Measurements from ENCODE around the gene SMIM35. TPM values are rescaled to one million over a fixed set of nuclear protein-coding genes. Genes with fewer than 3 reads are reported as not detected.

The SMIM35 gene
- total and polyA plus RNA-seq, 9 donors = under 0.01 to 0.47 (median 0.08) TPM

DNA sequence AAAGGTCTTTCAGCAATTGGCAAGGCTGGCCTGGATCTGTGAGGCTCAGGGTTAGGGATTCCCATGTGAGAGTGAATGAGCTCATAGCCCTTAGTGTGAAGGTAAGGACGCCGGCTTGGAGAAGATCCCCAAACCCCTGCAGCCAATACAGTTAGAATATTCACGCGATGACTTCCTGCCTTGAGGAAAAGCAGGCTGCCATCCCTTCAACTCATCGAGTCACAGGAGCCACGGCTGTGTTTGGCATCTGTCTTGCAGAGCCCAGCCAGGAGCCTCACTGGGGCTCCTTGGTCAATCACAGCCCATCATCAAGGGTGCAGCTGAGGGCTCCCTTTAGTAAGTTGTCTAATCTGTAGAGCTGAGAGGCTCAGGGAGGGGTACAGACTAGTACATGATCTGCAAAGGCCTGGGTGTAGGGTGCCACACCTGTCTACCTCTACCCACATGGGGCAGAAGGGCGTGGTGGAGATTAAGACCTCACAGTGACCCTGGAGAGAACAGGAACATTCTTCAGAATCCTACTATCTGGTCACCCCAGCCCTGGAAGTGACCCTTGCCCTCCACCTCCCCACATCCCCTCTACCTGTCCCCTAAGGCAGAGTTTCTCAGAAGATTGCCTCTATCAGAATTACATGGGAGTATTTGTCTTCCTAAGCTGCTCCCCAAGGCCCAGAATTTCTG is 82.1 kb downstream of the SMIM35 start:
- no peaks in the 10 kb centered on the region for H3K36me3 ChIP-seq (ENCODE audit: control insufficient read depth, insufficient read depth, low read length)
- no peak overlapping the region for H3K4me3 ChIP-seq (ENCODE audit: low read length)
- DNase-seq = no peak
- H3K27ac ChIP-seq (ENCODE audit: low read length) = no peak overlapping the region
- no peaks in the 10 kb centered on the region for H3K27me3 ChIP-seq (ENCODE audit: control insufficient read depth, insufficient read depth, low read length)
- 88% methylated on average over 5 of the region's 7 CpGs for WGBS (ENCODE audit: insufficient coverage)
- H3K4me1 ChIP-seq (ENCODE audit: control insufficient read depth, insufficient read depth, low read length) = peaks cover 21% of the 10 kb centered on the region
- no peaks in the 10 kb centered on the region for H3K9me3 ChIP-seq (replicated peaks; ENCODE audit: control insufficient read depth, low read depth, low read length)

DNA sequence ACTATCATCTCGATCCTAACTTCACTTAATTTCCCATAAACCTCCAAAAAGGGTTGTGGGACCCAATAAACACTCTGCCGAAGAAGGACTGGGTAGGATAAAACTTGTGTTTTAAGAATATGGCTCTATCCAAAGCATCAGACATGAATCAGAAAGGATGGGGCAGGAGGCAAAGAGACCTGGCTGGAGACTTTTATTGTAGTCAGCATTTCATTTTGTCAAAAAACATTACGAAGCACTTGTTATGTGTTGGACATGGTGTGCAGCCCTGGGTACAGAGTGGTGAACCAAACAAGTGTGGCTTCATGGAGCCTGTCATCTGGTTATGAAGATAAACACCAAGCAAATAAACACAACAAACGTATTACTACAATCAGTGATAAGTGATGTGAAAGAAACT is 83.3 kb downstream of the SMIM35 start:
- peak overlapping the region; percentile 80 for H3K27ac ChIP-seq (ENCODE audit: low read length)
- H3K9me3 ChIP-seq (replicated peaks; ENCODE audit: control insufficient read depth, low read depth, low read length) = no peaks in the 10 kb centered on the region
- H3K4me3 ChIP-seq (ENCODE audit: low read length) = no peak overlapping the region
- peaks cover 21% of the 10 kb centered on the region for H3K4me1 ChIP-seq (ENCODE audit: control insufficient read depth, insufficient read depth, low read length)
- WGBS (ENCODE audit: insufficient coverage) = no CpG with 5 or more reads among the region's 4 CpGs
- H3K36me3 ChIP-seq (ENCODE audit: control insufficient read depth, insufficient read depth, low read length) = no peaks in the 10 kb centered on the region
- DNase-seq = no peak
- no peaks in the 10 kb centered on the region for H3K27me3 ChIP-seq (ENCODE audit: control insufficient read depth, insufficient read depth, low read length)

DNA sequence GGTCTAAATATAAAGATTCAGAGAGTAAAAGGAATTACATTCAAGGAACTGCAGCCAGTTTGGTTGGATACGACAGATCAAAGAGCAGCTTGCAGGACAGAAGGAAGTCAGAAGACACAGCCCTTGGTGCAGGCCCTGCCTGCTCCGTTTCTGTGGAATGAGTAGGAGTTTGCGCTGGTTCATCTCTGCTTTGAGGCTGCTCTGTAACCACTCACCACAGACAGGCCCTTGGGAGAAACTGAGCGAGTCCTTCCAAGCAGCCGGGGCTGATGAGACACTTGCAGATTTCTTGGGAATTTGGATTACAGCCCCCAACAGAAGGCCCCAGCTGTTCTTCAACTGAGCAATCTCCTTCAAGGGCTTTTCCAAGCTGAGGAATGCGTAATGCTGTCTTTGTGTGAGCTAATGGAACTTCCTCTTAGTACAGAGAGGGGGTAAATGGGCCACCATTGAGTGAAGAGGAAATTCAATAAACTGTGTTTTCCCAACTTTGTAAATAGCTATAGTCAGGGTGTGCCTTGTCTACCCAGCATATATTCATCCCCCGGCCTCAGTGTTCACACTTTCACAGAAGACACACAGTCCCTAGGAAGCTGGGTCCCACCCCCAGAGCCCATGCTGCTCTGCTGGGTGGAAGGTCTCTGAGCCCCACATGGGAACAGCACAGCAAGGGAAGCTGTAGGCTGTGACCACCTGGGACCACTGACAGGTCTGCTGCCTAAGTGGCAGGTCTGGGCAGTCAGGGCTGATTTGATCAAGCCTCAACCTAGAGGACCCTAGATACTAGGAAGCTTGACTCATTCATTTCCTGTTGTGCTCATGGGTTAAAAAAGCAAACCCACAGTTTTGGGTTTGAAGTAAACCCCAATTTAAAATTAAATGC is 84.0 kb downstream of the SMIM35 start:
- H3K27me3 ChIP-seq (ENCODE audit: control insufficient read depth, insufficient read depth, low read length) = no peaks in the 10 kb centered on the region
- H3K36me3 ChIP-seq (ENCODE audit: control insufficient read depth, insufficient read depth, low read length) = no peaks in the 10 kb centered on the region
- H3K4me1 ChIP-seq (ENCODE audit: control insufficient read depth, insufficient read depth, low read length) = peaks cover 15% of the 10 kb centered on the region
- H3K9me3 ChIP-seq (replicated peaks; ENCODE audit: control insufficient read depth, low read depth, low read length) = no peaks in the 10 kb centered on the region
- no peak overlapping the region for H3K4me3 ChIP-seq (ENCODE audit: low read length)
- WGBS (ENCODE audit: insufficient coverage) = 0% methylated on average over 2 of the region's 7 CpGs
- peak overlapping the region; percentile 80 for H3K27ac ChIP-seq (ENCODE audit: low read length)
- DNase-seq = peak; percentile 91

DNA sequence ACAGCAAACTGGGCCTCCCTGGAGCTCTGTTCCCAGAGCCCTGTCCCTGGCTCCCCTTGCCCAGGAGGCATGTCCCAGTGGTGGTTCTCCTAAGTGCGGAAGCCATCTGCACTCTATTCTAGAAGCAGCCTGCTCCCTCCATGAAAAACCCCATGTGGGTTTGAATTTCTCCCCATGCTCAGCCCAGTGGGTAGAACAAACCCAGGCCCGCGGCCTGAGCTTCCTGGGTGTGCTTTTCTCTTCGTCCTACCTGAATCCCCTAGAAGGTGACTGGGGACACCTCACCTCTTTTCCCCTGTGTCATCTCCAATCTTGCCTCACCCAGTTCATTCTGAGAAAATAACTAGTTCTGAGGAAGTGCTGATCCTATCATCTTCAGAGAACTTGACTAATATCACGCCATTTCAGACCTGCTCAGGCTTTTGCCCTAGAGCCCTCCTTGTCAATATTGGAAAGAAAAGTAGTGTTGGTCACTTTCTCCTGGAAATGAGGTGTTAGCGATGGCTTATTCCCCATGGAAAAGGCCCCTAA is 84.7 kb downstream of the SMIM35 start:
- DNase-seq = no peak
- Histone ChIP-seq H3K9me3 (replicated peaks; ENCODE audit: control insufficient read depth, low read depth, low read length) (no peaks in the 10 kb centered on the region), H3K27me3 (ENCODE audit: control insufficient read depth, insufficient read depth, low read length) (no peaks in the 10 kb centered on the region), H3K4me3 (ENCODE audit: low read length) (no peak overlapping the region), H3K27ac (ENCODE audit: low read length) (peak overlapping the region; percentile 80), H3K36me3 (ENCODE audit: control insufficient read depth, insufficient read depth, low read length) (no peaks in the 10 kb centered on the region), H3K4me1 (ENCODE audit: control insufficient read depth, insufficient read depth, low read length) (peaks cover 12% of the 10 kb centered on the region)
- 75% methylated on average over 5 of the region's 6 CpGs for whole genome bisulfite sequencing (ENCODE audit: insufficient coverage)

DNA sequence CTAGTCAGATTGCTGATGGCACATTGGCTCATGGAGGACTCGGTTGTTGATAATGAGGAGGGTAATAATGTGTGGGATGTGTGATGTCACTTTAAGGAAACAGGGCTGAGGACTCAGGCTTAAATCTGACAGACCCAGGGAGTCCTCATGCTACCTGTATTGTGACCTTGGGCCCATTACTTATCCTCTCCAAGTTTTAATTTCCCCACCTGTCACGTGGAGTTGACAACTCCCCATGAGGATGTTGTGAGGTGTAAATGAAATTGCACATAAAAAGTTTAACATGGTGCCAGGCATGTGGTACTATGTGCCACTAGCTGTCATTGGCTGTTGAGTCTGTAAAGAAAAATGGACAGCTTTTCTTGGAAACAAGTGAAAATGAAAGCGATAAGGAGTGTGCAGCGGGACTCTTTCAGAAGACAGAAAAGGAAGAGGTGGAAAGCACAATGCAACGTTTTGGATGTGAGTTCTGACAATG is 85.2 kb downstream of the SMIM35 start:
- Histone ChIP-seq H3K27me3 (ENCODE audit: control insufficient read depth, insufficient read depth, low read length) (no peaks in the 10 kb centered on the region), H3K4me1 (ENCODE audit: control insufficient read depth, insufficient read depth, low read length) (peaks cover 12% of the 10 kb centered on the region), H3K4me3 (ENCODE audit: low read length) (no peak overlapping the region), H3K9me3 (replicated peaks; ENCODE audit: control insufficient read depth, low read depth, low read length) (no peaks in the 10 kb centered on the region), H3K27ac (ENCODE audit: low read length) (no peak overlapping the region), H3K36me3 (ENCODE audit: control insufficient read depth, insufficient read depth, low read length) (no peaks in the 10 kb centered on the region)
- WGBS (ENCODE audit: insufficient coverage) = 77% methylated on average over 4 of the region's 5 CpGs
- DNase-seq = no peak

DNA sequence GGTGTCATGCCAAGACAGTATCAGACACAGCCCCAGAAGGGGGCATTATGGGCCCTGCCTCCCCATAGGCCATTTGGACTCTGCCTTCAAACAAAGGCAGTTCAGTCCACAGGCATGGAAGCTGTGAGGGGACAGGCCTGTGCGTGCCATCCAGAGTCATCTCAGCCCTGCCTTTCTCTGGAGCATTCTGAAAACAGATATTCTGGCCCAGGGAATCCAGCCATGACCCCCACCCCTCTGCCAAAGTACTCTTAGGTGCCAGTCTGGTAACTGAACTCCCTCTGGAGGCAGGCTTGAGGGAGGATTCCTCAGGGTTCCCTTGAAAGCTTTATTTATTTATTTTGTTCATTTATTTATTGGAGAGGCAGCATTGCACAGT is 85.9 kb downstream of the SMIM35 start:
- H3K9me3 ChIP-seq (replicated peaks; ENCODE audit: control insufficient read depth, low read depth, low read length) = no peaks in the 10 kb centered on the region
- no peak for DNase-seq
- 83% methylated on average over 1 of the region's 1 CpG for WGBS (ENCODE audit: insufficient coverage)
- no peak overlapping the region for H3K27ac ChIP-seq (ENCODE audit: low read length)
- H3K36me3 ChIP-seq (ENCODE audit: control insufficient read depth, insufficient read depth, low read length) = no peaks in the 10 kb centered on the region
- H3K27me3 ChIP-seq (ENCODE audit: control insufficient read depth, insufficient read depth, low read length) = no peaks in the 10 kb centered on the region
- H3K4me3 ChIP-seq (ENCODE audit: low read length) = no peak overlapping the region
- peaks cover 12% of the 10 kb centered on the region for H3K4me1 ChIP-seq (ENCODE audit: control insufficient read depth, insufficient read depth, low read length)

DNA sequence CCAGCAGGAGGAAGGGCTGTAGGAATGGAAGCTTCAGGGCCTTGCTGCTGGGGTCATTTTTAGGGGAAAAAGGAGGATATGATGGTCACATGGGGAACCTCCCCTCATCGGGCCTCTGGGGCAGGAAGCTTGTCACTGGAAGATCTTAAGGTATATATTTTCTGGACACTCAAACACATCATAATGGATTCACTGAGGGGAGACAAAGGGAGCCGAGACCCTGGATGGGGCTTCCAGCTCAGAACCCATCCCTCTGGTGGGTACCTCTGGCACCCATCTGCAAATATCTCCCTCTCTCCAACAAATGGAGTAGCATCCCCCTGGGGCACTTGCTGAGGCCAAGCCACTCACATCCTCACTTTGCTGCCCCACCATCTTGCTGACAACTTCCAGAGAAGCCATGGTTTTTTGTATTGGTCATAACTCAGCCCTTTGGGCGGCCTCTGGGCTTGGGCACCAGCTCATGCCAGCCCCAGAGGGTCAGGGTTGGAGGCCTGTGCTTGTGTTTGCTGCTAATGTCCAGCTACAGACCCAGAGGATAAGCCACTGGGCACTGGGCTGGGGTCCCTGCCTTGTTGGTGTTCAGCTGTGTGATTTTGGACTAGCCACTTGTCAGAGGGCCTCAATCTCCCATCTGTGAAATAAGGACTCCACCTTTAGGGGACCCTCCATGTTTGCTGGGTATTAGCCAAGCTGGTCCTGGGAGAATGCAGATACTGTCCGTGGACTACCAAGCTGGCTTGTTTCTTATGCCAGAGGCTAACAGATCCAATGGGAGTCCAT is 86.5 kb downstream of the SMIM35 start:
- Histone ChIP-seq H3K4me3 (ENCODE audit: low read length) (no peak overlapping the region), H3K27ac (ENCODE audit: low read length) (no peak overlapping the region), H3K36me3 (ENCODE audit: control insufficient read depth, insufficient read depth, low read length) (no peaks in the 10 kb centered on the region), H3K4me1 (ENCODE audit: control insufficient read depth, insufficient read depth, low read length) (peaks cover 12% of the 10 kb centered on the region), H3K27me3 (ENCODE audit: control insufficient read depth, insufficient read depth, low read length) (no peaks in the 10 kb centered on the region), H3K9me3 (replicated peaks; ENCODE audit: control insufficient read depth, low read depth, low read length) (no peaks in the 10 kb centered on the region)
- WGBS (ENCODE audit: insufficient coverage) = 69% methylated on average over 3 of the region's 4 CpGs
- DNase-seq = no peak

DNA sequence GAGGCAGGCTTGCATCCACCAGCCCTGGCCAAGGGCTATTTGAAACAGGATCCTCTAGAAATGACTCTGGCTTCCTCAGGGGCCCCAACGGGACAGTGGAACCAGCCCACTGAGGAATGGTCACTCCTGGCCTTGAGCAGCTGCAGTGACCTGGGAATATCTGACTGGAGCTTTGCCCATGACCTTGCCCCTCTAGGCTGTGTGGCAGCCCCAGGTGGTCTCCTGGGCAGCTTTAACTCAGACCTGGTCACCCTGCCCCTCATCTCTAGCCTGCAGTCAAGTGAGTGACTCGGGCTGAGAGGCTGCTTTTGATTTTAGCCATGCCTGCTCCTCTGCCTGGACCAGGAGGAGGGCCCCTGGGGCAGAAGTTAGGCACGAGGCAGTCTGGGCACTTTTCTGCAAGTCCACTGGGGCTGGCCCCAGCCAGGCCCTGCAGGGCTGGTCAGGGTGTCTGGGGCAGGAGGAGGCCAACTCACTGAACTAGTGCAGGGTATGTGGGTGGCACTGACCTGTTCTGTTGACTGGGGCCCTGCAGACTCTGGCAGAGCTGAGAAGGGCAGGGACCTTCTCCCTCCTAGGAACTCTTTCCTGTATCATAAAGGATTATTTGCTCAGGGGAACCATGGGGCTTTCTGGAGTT is 87.3 kb downstream of the SMIM35 start:
- H3K36me3 ChIP-seq (ENCODE audit: control insufficient read depth, insufficient read depth, low read length) = no peaks in the 10 kb centered on the region
- DNase-seq = no peak

DNA sequence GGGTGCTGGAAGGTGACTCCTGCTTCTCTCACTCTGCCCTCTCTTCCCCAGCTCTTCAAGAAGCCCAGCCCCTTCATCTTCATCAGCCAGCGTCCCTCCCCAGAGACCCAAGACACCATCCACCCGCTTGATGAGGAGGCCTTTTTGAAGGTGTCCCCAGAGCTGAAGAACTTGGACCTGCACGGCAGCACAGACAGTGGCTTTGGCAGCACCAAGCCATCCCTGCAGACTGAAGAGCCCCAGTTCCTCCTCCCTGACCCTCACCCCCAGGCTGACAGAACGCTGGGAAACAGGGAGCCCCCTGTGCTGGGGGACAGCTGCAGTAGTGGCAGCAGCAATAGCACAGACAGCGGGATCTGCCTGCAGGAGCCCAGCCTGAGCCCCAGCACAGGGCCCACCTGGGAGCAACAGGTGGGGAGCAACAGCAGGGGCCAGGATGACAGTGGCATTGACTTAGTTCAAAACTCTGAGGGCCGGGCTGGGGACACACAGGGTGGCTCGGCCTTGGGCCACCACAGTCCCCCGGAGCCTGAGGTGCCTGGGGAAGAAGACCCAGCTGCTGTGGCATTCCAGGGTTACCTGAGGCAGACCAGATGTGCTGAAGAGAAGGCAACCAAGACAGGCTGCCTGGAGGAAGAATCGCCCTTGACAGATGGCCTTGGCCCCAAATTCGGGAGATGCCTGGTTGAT is 88.0 kb downstream of the SMIM35 start:
- Histone ChIP-seq H3K27me3 (ENCODE audit: control insufficient read depth, insufficient read depth, low read length) (no peaks in the 10 kb centered on the region), H3K27ac (ENCODE audit: low read length) (no peak overlapping the region), H3K4me3 (ENCODE audit: low read length) (no peak overlapping the region), H3K36me3 (ENCODE audit: control insufficient read depth, insufficient read depth, low read length) (no peaks in the 10 kb centered on the region), H3K4me1 (ENCODE audit: control insufficient read depth, insufficient read depth, low read length) (peaks cover 12% of the 10 kb centered on the region), H3K9me3 (replicated peaks; ENCODE audit: control insufficient read depth, low read depth, low read length) (no peaks in the 10 kb centered on the region)
- no peak for DNase-seq
- WGBS (ENCODE audit: insufficient coverage) = 79% methylated on average over 7 of the region's 10 CpGs

More for the DNA sequence above, 87.3 kb downstream of the SMIM35 start:
- Histone ChIP-seq H3K9me3 (replicated peaks; ENCODE audit: control insufficient read depth, low read depth, low read length) (no peaks in the 10 kb centered on the region), H3K27ac (ENCODE audit: low read length) (no peak overlapping the region), H3K4me1 (ENCODE audit: control insufficient read depth, insufficient read depth, low read length) (peaks cover 12% of the 10 kb centered on the region), H3K4me3 (ENCODE audit: low read length) (no peak overlapping the region), H3K27me3 (ENCODE audit: control insufficient read depth, insufficient read depth, low read length) (no peaks in the 10 kb centered on the region)
- WGBS (ENCODE audit: insufficient coverage) = 54% methylated on average over 2 of the region's 3 CpGs

All from muscle of leg (tissue), 11 donors.